D721Med (cell line): ENCODE data around the gene PKN1.

Source experiments
- DNase-seq: peaks from one replicate; pipeline ENCODE4 v3.0.0; 2011; ENCODE audit warnings: low spot score; ENCODE audit not compliant: insufficient read length
- FAIRE-seq: peaks from 2 replicates; lab custom pipeline; 2011; peaks lifted over from hg19 to GRCh38; lab: Jason Lieb, UNC
- CTCF ChIP-seq: IDR thresholded peaks from 2 replicates; pipeline ENCODE4 v1.5.1; 2012; ENCODE audit warnings: mild to moderate bottlenecking, control low read depth; ENCODE audit not compliant: insufficient read depth; ENCODE audit errors: missing control alignments

Gene PKN1

GRCh38 chr19:14427461-14427860, 5.6 kb upstream of the PKN1 start:
- FAIRE-seq (no peak), DNase-seq (no peak)
- no peak for TF ChIP-seq CTCF

GRCh38 chr19:14428882-14429416, 4.2 kb upstream of the PKN1 start:
- no peak for FAIRE-seq
- no peak for TF ChIP-seq CTCF
- DNase-seq = no peak

- no peak for DNase-seq
- no peak for TF ChIP-seq CTCF
- FAIRE-seq = no peak
Measured at GRCh38 chr19:14430712-14431111, 2.4 kb upstream of the PKN1 start.

GRCh38 chr19:14433554-14434501, 722 bp downstream of the PKN1 start:
- DNase-seq (no peak), FAIRE-seq (no peak)
- TF ChIP-seq CTCF = no peak

- DNase-seq (no peak), FAIRE-seq (no peak)
Measured at GRCh38 chr19:14434543-14435319, 1.6 kb downstream of the PKN1 start.

More at GRCh38 chr19:14434543-14435319, 1.6 kb downstream of the PKN1 start:
- TF ChIP-seq CTCF = no peak
